GM12872 (cell line): ENCODE data around the gene ZNF418.

Source experiments
- CTCF ChIP-seq: IDR thresholded peaks from 3 replicates; pipeline ENCODE4 v1.5.1; 2011; ENCODE audit warnings: low read depth, mild to moderate bottlenecking, low read length, moderate library complexity; ENCODE audit not compliant: insufficient read depth

The ZNF418 gene

GRCh38 chr19:57888107-57888559 lies 47.1 kb downstream of the ZNF418 start:
- TF ChIP-seq CTCF, result no peak

- TF ChIP-seq CTCF, result no peak
Observed at GRCh38 chr19:57887195-57887941, 47.8 kb downstream of the ZNF418 start.

- TF ChIP-seq CTCF, result no peak
Observed at GRCh38 chr19:57886046-57886445, 49.2 kb downstream of the ZNF418 start.

GRCh38 chr19:57872450-57872849 lies 62.8 kb downstream of the ZNF418 start:
- TF ChIP-seq CTCF, result no peak
